A549 (cell line): ENCODE data around the gene GOLGA2. TPM values are rescaled to one million over a fixed set of nuclear protein-coding genes. Genes with fewer than 3 reads are reported as not detected.

Source experiments
- ATAC-seq, 2 experiments: fragments of 200-7000 bp in 1 of 2; fragments of >200 bp in 1 of 2; cut with Nextera tagmentation in 1 of 2; cut with Tn5 transposase in 1 of 2; 3 replicates each; pipeline versions ENCODE4 v1.8.0 to v1.9.1; 2018 to 2020; ENCODE audit warnings: mild to moderate bottlenecking in 1 of 2, moderate library complexity in 1 of 2
- CTCF ChIA-PET: fragments of 300-600 bp; sonication (Branson Sonifier 250); formaldehyde crosslinking; extraction: SDS; loops from one replicate; lab custom pipeline; 2021; ENCODE audit warnings: antibody characterized with exemption, inconsistent platforms; lab: Yijun Ruan, JAX
- POLR2A ChIA-PET: fragments of 350-600 bp; formaldehyde crosslinking; extraction: SDS; loops from one replicate; lab custom pipeline; 2021; ENCODE audit warnings: antibody characterized with exemption, inconsistent platforms; lab: Yijun Ruan, JAX
- DNase-seq, 2 experiments: peaks; one replicate each; pipeline versions ENCODE4 v3.0.0 to v3.0.0-alpha.2; 2011 to 2016; ENCODE audit warnings: low read depth in 1 of 2, low spot score in 1 of 2
- FAIRE-seq: peaks from 2 replicates; lab custom pipeline; 2011; peaks lifted over from hg19 to GRCh38; lab: Jason Lieb, UNC
- H3K27ac ChIP-seq, 2 experiments: fragments of >200 bp; sonication (Bioruptor Twin); formaldehyde crosslinking; 3 replicates each; pipeline ENCODE4 v1.5.1; 2016 to 2017
- H3K4me1 ChIP-seq: fragments of >200 bp; sonication (Bioruptor Twin); formaldehyde crosslinking; 3 replicates; pipeline ENCODE4 v1.6.1; 2016
- H3K4me2 ChIP-seq: fragments of >200 bp; sonication (Bioruptor Twin); formaldehyde crosslinking; 3 replicates; pipeline ENCODE4 v1.6.1; 2016
- H3K4me3 ChIP-seq: fragments of >200 bp; sonication (Bioruptor Twin); formaldehyde crosslinking; 3 replicates; pipeline ENCODE4 v1.5.1; 2016
- H3K9me3 ChIP-seq: fragments of >200 bp; sonication (Bioruptor Twin); formaldehyde crosslinking; 3 replicates; pipeline ENCODE4 v1.6.1; 2016
- CBX2 ChIP-seq: fragments of 200-600 bp; sonication (generic); IDR thresholded peaks from 2 replicates; pipeline ENCODE4 v1.6.1; 2016; ENCODE audit warnings: low read depth, mild to moderate bottlenecking, borderline replicate concordance
- CBX8 ChIP-seq: fragments of 200-600 bp; sonication (generic); IDR thresholded peaks from 2 replicates; pipeline ENCODE4 v1.6.1; 2016
- CHD2 ChIP-seq: fragments of 150-350 bp; IDR thresholded peaks from 2 replicates; pipeline ENCODE4 v1.6.1; 2014; ENCODE audit warnings: low read length; ENCODE audit not compliant: partially characterized antibody
- HOXB13 ChIP-seq: fragments of 250-450 bp; sonication (Bioruptor Pico); IDR thresholded peaks from 2 replicates; pipeline ENCODE4 v1.5.0; 2020; ENCODE audit warnings: low read depth, mild to moderate bottlenecking, moderate library complexity
- MAFK ChIP-seq: fragments of 450-650 bp; IDR thresholded peaks from 2 replicates; pipeline ENCODE4 v1.6.1; 2014; ENCODE audit not compliant: partially characterized antibody
- MYC ChIP-seq: IDR thresholded peaks from 2 replicates; pipeline ENCODE4 v1.6.1; 2012; ENCODE audit warnings: mild to moderate bottlenecking, inconsistent platforms, low read length, improper control_type of control experiment, borderline replicate concordance
- POLR2A ChIP-seq: IDR thresholded peaks from 2 replicates; pipeline ENCODE4 v1.6.1; 2012; ENCODE audit warnings: mild to moderate bottlenecking, low read length
- ZNF302 ChIP-seq: fragments of 250-450 bp; sonication (Bioruptor Pico); IDR thresholded peaks from 2 replicates; pipeline ENCODE4 v1.9.0; 2021; ENCODE audit warnings: inconsistent platforms, mild to moderate bottlenecking, moderate library complexity
- WGBS: methylation state at CpG from one replicate; pipeline ENCODE4 v1.1.6; 2017; ENCODE audit errors: missing lambda C conversion rate; 5-methylcytosine and 5-hydroxymethylcytosine counted together
- polyA plus RNA-seq, 4 experiments: library from polyadenylated mRNA; depleted of rRNA in 3 of 4; stranded (reverse); fragments of >200 nt; fragmentation: RNase III in 1 of 4; extraction: RNeasy Plus Mini Kit Qiagen cat#74134 plus additional on column Dnase treatment in 1 of 4; gene quantifications; 2 replicates in 3 of 4; 3 replicates in 1 of 4; pipeline ENCODE4 v1.2.3, GENCODE V29; 2011 to 2017
- TF ChIP-seq, protein P1 (sequence below): IDR thresholded peaks from 2 replicates; pipeline ENCODE4 v1.6.1; 2012
- TF ChIP-seq, protein P2 (sequence below): IDR thresholded peaks from 2 replicates; pipeline ENCODE4 v1.6.1; 2012
- TF ChIP-seq, protein P3 (sequence below): fragments of >200 bp; sonication (Bioruptor Twin); formaldehyde crosslinking; IDR thresholded peaks from 2 replicates; pipeline ENCODE4 v1.6.1; 2016
- TF ChIP-seq, protein P4 (sequence below): IDR thresholded peaks from 2 replicates; pipeline ENCODE4 v1.6.1; 2012; ENCODE audit warnings: low read depth, borderline replicate concordance

The GOLGA2 gene
- polyA plus RNA-seq, 2 of the 4 experiments (the other 2 are of a cell fraction): 55.3 to 60.1 TPM

DNA sequence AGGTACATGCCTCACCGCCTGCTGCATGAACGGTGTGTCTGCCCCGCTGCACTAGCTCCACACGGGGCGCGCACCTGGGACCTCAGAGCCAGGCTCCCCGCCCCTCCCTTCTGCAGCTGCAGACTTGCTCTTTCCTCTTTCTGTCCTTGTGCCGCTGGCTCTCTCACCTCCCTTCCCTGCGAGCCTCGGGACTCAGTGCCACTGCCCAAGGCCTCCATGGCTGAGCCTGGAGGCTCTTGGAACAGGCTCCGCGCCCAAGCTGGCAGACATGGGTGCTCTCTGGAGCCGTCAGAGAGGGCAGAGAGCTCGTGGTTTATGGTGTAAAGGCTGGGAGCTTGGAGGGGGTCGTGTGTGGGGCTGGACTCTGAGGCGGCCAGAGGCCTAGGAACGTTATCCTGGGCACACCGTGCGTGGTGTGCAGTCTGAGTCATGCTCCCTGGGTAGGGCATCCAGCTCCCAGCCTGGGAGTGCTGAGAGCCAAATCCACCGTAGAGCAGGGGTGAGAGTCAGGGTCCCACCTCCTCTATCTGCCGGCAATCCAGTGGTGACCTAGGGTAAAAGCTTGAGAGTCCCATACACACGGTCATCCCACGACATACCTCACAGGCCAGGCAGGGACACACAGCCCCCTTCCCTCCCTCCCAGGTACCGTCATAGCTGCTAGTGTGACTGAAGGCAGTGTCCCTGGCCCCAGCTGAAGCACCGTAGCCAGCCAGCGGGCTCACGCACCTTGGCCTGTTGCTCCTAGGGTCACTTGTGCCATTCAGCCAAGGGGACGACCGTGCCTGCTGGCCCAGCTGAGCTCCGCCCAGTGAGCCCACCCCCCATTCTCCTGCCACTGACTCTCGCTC is 22.4 kb downstream of the GOLGA2 start:
- CTCF ChIA-PET: interaction anchor here (0.9 to 4.3 kb wide), 10 partner anchors 9 to 280 kb away, joined by 3 to 37 read pairs (median 3); no protein-coding TSS in a partner anchor
- no peak for TF ChIP-seq CHD2
- TF ChIP-seq, protein P1, sequence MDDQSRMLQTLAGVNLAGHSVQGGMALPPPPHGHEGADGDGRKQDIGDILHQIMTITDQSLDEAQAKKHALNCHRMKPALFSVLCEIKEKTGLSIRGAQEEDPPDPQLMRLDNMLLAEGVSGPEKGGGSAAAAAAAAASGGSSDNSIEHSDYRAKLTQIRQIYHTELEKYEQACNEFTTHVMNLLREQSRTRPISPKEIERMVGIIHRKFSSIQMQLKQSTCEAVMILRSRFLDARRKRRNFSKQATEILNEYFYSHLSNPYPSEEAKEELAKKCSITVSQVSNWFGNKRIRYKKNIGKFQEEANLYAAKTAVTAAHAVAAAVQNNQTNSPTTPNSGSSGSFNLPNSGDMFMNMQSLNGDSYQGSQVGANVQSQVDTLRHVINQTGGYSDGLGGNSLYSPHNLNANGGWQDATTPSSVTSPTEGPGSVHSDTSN: no peak
- TF ChIP-seq, all 56 proteins: peak for 0
- DNase-seq: no peak
- ATAC-seq: no peak
- Histone ChIP-seq H3K27ac (no peak overlapping the region), H3K4me2 (no peak overlapping the region), H3K4me1 (no peaks in the 10 kb centered on the region), H3K9me3 (no peaks in the 10 kb centered on the region), H3K4me3 (no peak overlapping the region)
- WGBS: 84% methylated on average over 29 of the region's 31 CpGs
- no peak for FAIRE-seq
- POLR2A ChIA-PET: no interaction called here

DNA sequence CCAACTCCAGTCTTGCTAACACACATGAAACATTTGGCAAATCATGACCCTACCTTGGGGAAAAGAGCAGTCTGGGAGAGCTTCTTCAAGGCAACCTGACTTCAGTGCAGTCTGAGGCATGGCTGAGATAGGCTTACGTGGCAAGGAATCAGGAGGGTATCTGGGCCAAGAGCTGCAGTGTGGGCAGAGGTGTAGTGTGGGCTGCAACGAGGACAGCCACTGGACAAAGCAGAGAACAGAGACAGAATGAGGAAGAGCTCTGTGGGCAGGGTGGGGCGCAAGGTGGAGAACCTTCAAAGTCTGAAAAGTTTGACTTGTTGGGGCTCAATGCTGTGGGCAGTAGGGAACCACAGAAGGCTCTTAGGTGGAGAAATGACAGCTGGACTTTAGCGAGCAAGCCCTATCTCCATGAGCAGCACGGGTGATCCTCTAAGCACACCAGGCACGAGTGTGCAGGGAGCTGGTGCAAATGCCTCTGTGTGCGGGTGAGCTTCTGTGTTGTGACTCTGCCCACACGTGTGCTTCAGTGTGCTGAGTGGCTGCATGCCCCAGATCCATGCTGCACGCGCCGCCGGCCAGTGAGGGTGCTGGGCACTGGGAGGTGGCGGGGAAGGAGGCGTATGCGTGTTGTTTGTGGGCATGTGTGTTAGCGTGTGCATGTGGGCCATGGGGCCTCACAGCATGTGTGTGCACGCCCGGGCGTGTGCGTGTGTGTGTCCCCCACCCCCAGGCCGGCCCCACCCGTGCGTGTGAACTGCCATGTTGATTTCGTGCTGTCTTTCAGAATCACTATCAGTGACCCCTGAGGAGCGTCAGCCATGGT is 23.3 kb downstream of the GOLGA2 start:
- FAIRE-seq (no peak), DNase-seq (no peak), ATAC-seq (no peak)
- 95% methylated on average over 24 of the region's 25 CpGs for WGBS
- H3K4me1 ChIP-seq: no peaks in the 10 kb centered on the region
- no peak overlapping the region for H3K4me3 ChIP-seq
- ChIA-PET POLR2A (interaction anchor here (1.5 kb wide), 1 partner anchor 23 kb away, joined by 4 read pairs; the partner anchor contains the start of genes GOLGA2 and SWI5), CTCF (interaction anchor here (0.6 to 4.3 kb wide), 11 partner anchors 10 to 329 kb away, joined by 3 to 37 read pairs (median 3); partner anchors contain the start of genes GOLGA2 and SWI5)
- H3K27ac ChIP-seq: no peak overlapping the region
- no peak overlapping the region for H3K4me2 ChIP-seq
- no peaks in the 10 kb centered on the region for H3K9me3 ChIP-seq
- TF ChIP-seq, protein P2, sequence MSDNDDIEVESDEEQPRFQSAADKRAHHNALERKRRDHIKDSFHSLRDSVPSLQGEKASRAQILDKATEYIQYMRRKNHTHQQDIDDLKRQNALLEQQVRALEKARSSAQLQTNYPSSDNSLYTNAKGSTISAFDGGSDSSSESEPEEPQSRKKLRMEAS: no peak
- no peak for TF ChIP-seq CBX2

DNA sequence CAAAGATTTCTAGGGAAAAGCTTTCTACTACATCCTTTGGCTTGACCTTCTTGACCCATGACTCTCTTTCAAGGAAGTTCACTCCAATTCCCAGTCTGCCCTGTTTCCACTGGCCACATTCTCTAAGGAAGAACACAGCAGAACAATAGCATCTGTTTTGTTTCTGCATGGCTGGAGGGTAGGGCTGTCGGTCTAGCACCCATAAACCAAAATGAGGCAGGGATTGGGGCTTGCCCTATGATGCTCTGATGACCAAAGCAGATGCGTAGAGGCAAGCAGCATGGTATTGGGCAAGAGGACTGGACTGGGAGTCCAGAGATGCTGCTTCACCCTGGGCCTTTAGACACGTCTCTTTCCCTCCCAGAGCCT is 24.1 kb downstream of the GOLGA2 start:
- TF ChIP-seq CBX2: no peak
- TF ChIP-seq, protein P3, sequence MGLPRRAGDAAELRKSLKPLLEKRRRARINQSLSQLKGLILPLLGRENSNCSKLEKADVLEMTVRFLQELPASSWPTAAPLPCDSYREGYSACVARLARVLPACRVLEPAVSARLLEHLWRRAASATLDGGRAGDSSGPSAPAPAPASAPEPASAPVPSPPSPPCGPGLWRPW: no peak
- TF ChIP-seq, protein P4, sequence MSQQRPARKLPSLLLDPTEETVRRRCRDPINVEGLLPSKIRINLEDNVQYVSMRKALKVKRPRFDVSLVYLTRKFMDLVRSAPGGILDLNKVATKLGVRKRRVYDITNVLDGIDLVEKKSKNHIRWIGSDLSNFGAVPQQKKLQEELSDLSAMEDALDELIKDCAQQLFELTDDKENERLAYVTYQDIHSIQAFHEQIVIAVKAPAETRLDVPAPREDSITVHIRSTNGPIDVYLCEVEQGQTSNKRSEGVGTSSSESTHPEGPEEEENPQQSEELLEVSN: no peak
- TF ChIP-seq MAFK: no peak
- TF ChIP-seq POLR2A: no peak
- TF ChIP-seq MYC: no peak
- TF ChIP-seq HOXB13: no peak
- TF ChIP-seq CHD2: no peak
- TF ChIP-seq CBX8: no peak
- TF ChIP-seq ZNF302 (CRISPR knock-in tag): no peak
- Histone ChIP-seq H3K9me3 (no peaks in the 10 kb centered on the region), H3K4me2 (no peak overlapping the region), H3K4me1 (no peaks in the 10 kb centered on the region), H3K4me3 (no peak overlapping the region), H3K27ac (no peak overlapping the region)
- DNase-seq: no peak
- FAIRE-seq: no peak
- POLR2A ChIA-PET: interaction anchor here (1.5 kb wide), 1 partner anchor 24 kb away, joined by 4 read pairs; the partner anchor contains the start of genes GOLGA2 and SWI5
- no peak for ATAC-seq
- 93% methylated on average over 3 of the region's 3 CpGs for WGBS
- CTCF ChIA-PET: interaction anchor here (0.6 to 1.1 kb wide), 3 partner anchors 19 to 104 kb away, joined by 3 read pairs; no protein-coding TSS in a partner anchor
